8988T (cell line): ENCODE measurements around the gene NOTCH1.

Source experiments
- DNase-seq: peaks from one replicate; pipeline ENCODE4 v3.0.0; 2011

Gene NOTCH1

DNA sequence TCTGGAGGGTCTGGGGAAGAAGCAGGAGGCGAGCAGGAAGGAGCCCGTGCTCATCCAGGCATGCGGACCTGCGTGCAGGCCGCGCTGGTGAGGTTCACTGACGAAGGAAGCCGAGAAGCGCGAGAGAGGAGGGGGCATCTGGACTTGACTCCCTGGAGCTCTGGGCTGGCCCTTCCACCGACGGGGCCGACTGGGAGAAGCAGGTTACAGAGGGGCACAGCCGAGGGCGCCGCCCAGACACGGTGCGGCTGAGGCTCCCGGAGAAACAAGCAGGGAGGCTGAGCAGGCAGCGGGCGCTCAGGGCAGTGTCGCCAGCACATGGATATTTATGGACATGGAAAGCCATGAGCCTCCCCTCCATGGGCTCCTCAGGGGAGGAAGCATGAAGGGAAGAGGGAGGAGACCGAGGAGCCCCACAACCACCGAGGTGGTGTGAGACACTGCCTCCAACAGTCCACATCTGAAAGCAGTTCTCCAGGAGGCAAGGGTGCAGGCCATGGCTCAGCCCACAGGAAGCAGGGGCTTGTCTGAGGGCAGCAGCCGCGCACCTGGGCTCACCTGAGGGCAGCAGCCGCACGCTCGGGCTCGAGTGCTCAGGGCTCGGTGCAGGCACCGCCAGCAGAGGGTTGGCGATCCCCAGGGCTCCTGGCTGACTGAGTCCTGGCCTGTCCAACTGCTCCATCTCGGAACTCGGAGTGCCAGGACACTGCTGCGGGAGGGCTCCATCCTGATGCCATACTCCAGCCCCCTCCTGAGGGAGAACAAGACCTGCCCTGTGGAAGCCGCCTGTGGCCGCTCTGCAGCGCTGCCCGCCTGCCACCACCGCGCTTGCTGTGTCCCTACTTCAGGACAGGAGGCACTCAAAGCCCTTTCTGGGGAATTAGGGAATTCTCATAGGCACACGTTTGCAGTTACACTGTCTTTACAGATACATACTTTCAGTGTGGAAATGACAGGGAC lies 90.5 kb downstream of the NOTCH1 start:
- DNase-seq = no peak

DNA sequence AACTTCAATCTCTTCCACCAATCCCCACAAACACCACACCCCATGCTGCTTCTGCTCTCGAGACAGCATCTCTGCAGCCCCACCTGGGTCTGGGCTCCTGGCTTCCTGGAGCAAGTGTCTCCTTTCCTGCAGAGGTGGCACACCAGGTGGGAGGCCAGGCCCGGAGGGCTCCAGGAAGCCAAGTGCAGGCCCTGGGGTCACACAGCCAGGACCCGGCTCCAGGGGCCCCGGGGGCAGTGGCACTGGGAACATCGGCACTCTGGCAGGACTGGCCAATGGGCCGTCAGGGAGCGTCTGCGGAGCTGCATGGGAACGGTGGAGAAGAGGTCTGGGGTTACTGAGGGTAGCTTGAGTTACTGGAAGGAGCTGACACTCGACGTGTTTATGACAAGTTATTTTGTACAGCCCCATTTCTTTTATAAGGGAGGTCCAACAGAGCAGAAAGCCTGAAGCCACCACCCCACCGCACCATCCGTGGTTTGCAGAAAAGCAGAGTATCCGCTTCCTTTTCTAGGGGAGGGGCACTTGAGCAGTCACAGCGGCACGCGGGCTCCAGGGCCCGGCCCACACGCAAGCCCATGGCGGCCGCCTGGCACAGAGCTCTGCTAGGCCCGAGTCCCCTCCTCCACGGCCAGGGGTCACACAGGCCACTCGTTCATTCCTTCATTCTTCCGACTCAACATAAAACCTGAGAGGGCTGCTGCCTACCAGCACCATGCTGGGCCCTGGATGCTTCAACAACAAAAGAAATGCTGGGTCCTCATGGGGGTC lies 91.6 kb downstream of the NOTCH1 start:
- no peak for DNase-seq

DNA sequence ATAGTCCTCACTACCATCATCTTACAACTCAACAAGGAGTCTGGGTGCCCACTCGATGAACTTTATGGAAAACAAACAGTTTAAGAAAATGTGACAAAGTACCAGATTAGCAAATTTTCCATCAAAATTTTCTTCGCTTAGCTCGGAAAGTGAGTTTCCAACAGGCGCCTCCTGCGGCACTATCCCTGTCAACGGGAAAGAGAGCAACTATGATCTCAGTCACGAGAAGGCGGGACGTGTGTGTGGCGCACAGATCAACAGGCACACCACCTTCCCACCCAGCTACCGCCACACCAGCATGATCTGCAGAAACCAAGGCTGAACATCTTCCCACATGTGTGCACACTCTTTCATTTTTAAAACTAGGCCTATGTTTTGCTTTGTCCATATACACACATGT lies 92.5 kb downstream of the NOTCH1 start:
- DNase-seq = no peak

DNA sequence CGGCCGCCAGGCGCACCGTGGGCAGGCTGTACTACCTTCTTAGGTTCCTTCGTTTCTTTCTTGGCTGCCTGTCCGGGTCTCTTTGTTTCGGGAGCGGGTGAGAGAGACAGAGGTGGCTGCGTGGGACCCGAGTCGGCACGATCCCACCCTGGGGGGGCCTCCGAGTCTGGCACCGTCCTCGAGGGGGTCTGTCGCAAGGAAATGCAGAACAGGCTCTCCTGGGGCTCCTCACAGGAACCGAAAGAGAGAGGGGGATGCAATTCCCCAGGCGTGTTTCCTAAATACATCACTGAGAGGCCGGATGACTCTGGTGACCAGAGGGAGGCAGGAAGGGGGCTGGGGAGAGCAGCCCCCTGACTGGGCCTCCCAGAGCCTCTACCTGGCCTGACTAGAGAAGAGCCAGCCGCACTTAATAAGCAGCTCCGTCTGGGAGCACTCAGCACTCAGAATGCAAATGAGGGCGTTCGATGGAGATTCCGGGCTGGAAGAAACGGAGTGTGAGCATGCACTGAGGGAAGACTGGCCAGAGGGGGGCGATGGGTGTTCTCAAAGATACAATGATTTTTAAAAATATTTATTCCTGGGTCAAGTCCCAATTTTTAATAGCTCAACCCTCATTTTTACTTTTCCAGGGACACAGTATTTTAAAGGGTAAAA lies 94.5 kb downstream of the NOTCH1 start:
- DNase-seq = no peak

DNA sequence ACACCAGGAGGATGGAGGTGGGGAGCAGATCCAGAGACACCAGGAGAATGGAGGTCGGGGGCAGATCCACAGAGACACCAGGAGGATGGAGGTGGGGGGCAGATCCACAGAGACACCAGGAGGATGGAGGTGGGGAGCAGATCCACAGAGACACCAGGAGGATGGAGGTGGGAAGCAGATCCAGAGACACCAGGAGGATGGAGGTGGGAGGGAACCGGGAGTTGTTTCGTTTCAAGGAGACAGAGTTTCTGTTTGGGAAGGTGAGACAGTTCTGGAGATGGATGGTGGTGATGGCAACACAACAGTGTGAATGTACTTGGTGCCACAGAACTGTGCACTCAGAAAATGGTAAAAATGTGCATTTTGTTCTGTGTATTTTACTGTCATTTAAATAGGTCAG lies 97.2 kb downstream of the NOTCH1 start:
- no peak for DNase-seq

DNA sequence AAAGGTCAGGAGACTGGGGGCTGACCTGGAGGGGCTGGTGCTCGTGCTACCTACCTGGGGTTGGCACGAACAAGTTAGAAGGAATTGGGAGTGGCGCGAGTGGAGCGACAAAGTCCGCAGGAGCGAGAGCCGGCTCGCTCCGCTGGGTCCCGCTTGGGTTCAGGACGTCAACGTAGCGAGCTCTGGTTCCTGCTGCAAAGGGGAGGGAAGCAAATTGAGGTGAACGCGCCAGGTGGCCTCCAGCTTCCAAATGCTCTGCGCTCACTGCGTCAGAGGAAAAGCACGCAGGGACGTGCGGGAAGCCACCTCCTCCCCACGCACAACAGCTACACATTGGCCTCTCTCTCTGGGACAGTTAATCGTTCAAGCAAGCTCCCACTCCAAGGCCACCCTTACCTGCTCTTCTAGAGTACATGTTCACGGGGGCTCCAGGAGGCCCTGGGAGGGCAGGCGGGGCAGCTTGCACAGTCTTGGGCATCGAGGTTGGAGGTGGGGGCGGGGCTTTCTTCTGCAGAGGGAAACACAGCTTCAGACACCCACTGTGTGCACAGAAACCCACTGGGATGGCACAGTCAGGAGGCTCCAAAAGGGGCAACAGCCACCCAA lies 98.6 kb downstream of the NOTCH1 start:
- DNase-seq = no peak

DNA sequence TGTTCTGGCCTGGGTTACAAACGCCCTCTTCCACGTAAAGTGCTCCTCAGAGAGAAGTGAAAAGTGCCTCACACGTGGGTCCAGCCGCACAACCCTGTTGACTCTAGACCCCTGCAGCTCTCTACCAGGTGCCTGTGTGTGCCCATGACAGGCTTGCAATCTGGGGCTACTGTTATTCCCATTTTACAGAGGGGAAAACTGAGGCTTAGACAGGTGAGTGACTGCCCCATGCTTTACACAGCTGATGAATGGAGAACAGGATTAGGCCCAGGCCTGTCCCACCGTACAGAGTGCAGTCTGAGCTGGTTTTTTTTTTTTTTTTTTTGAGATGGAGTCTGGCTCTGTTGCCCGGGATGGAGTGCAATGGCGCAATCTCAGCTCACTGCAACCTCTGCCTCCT lies 100.0 kb downstream of the NOTCH1 start:
- DNase-seq = no peak
